Testis (tissue), 2 donors: ENCODE results near the gene NAXD.

ENCODE experiments used
- POLR2A ChIP-seq: fragments of 450-650 bp; IDR thresholded peaks from one replicate; pipeline ENCODE4 v1.6.1; 2017; ENCODE audit warnings: antibody characterized with exemption, mild to moderate bottlenecking, moderate library complexity
- TF ChIP-seq, protein P1 (sequence below), 3 experiments: fragments of 450-650 bp in 2 of 3; fragments of 200-600 bp in 1 of 3; sonication (generic) in 1 of 3; IDR thresholded peaks; one replicate each; pipeline ENCODE4 v1.5.1; 2016 to 2019; ENCODE audit warnings: antibody characterized with exemption in 3 of 3, mild to moderate bottlenecking in 2 of 3, moderate library complexity in 1 of 3

DNA sequence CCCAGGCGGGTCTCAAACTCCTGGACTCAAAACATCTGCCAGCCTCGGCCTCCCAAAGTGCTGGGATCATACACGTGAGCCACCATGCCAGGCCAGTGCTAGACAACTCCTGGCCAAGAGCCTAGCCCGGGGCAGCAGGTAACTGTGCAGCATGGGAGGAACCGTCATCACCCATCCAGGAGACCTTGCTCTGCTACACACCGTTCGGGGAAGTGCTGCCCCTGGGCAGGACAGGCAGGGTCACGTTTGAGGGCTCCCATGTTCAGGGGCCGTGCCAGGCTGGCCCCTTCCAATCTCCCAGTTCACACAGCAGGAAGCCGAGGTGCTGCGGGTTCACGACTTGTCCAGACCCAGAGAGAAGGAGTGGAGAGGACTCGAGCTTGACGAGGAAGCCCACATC lies 35.1 kb downstream of the NAXD start:
- TF ChIP-seq, protein P1, sequence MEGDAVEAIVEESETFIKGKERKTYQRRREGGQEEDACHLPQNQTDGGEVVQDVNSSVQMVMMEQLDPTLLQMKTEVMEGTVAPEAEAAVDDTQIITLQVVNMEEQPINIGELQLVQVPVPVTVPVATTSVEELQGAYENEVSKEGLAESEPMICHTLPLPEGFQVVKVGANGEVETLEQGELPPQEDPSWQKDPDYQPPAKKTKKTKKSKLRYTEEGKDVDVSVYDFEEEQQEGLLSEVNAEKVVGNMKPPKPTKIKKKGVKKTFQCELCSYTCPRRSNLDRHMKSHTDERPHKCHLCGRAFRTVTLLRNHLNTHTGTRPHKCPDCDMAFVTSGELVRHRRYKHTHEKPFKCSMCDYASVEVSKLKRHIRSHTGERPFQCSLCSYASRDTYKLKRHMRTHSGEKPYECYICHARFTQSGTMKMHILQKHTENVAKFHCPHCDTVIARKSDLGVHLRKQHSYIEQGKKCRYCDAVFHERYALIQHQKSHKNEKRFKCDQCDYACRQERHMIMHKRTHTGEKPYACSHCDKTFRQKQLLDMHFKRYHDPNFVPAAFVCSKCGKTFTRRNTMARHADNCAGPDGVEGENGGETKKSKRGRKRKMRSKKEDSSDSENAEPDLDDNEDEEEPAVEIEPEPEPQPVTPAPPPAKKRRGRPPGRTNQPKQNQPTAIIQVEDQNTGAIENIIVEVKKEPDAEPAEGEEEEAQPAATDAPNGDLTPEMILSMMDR (IDR thresholded peaks at IDR 0.05) = no peak
- TF ChIP-seq POLR2A = no peak
